Measurements from ENCODE around the gene SLC6A4. TPM values are rescaled to one million over a fixed set of nuclear protein-coding genes. Genes with fewer than 3 reads are reported as not detected.
"Not testable (repeated sequence)": the region's sequence is repeated elsewhere in the genome, so short reads cannot be mapped to it uniquely, and the experiment has no call there.

Gene SLC6A4
- total RNA-seq, 6 experiments from 2014 or later: not detected

DNA sequence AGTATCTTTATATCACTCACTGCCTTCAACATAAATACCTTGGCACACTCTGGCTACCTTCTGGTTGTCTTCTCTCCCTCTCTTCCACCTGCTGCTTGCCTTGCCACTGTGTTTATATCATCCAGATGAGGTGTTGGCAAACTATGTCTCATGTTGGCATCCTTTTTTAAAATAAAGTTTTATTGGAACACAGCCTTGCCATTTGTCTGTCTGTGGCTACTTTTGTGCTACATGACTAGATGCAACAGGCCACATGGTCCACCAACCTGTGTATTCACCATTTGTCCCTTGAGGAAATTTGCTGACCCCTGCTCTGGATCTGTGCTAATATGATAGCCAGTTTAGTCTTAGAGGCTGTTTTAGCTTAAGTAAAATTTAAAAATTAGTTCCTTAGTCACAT, 82.0 kb downstream of the SLC6A4 start:
- DNase-seq (no peak), ATAC-seq (no peak)
- no peak for TF ChIP-seq POLR2A (IDR thresholded peaks at IDR 0.05)
- TF ChIP-seq, protein P1, sequence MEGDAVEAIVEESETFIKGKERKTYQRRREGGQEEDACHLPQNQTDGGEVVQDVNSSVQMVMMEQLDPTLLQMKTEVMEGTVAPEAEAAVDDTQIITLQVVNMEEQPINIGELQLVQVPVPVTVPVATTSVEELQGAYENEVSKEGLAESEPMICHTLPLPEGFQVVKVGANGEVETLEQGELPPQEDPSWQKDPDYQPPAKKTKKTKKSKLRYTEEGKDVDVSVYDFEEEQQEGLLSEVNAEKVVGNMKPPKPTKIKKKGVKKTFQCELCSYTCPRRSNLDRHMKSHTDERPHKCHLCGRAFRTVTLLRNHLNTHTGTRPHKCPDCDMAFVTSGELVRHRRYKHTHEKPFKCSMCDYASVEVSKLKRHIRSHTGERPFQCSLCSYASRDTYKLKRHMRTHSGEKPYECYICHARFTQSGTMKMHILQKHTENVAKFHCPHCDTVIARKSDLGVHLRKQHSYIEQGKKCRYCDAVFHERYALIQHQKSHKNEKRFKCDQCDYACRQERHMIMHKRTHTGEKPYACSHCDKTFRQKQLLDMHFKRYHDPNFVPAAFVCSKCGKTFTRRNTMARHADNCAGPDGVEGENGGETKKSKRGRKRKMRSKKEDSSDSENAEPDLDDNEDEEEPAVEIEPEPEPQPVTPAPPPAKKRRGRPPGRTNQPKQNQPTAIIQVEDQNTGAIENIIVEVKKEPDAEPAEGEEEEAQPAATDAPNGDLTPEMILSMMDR (IDR thresholded peaks at IDR 0.05): no peak
- Histone ChIP-seq H3K9me3 (no peaks in the 10 kb centered on the region), H3K36me3 (peaks cover 0 to 2% (median 0%) of the 10 kb centered on the region in 4 donors), H3K27me3 (no peaks in the 10 kb centered on the region), H3K4me1 (no peaks in the 10 kb centered on the region), H3K4me3 (no peak overlapping the region), H3K27ac (no peak overlapping the region)
- intact Hi-C loops (cut with DNase I): no loop called here

DNA sequence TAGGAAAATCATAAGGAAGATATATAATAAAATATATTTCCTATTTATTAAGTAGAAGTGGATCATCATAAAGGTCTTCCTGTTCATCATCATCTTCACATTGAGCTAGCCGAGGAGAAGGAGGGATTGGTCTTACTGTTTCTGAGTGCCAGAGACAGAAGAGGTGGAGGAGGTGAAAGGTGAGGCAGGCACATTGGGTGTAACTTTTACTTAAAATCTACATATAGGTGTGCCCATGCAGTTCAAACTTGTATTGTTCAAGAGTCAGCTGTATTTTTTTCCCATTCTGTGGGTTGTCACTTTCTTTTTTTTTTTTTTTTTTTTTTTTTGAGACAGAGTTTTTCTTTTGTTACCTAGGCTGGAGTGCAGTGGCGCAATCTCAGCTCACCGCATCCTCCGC, 84.0 kb downstream of the SLC6A4 start:
- ATAC-seq (no peak), DNase-seq (no peak)
- TF ChIP-seq POLR2A (IDR thresholded peaks at IDR 0.05): no peak
- TF ChIP-seq, protein P1 (IDR thresholded peaks at IDR 0.05): no peak
- WGBS (ENCODE audit: insufficient coverage, low coverage, low lambda C conversion rate, missing lambda C conversion rate): 97% methylated on average over 4 of the region's 4 CpGs
- no peaks in the 10 kb centered on the region for H3K9me3 ChIP-seq
- no peaks in the 10 kb centered on the region for H3K4me1 ChIP-seq
- intact Hi-C loops (cut with DNase I): no loop called here
- no peak overlapping the region for H3K4me3 ChIP-seq
- peaks cover 0 to 2% (median 0%) of the 10 kb centered on the region in 4 donors for H3K36me3 ChIP-seq
- H3K27ac ChIP-seq: no peak overlapping the region
- no peaks in the 10 kb centered on the region for H3K27me3 ChIP-seq

DNA sequence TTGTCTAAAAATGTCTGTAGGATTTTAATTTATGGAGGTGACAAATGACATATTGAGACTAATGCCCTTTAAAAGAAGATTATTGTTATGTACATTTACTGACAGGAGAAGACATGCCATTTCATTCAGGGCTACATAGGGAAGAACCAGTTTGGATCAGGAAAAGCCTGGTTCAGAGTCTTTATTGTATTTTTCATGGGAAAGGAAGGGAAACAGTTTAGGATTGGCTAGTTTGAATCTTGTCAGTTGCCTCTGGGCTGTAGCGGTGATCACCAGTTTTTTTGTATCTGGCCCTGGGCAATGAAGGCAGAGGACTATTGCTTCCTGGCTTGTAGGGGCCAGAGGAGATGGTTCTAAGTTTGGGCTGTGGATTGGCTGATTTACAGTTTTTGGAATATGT, 87.1 kb downstream of the SLC6A4 start:
- no peak for DNase-seq
- no peak for ATAC-seq

DNA sequence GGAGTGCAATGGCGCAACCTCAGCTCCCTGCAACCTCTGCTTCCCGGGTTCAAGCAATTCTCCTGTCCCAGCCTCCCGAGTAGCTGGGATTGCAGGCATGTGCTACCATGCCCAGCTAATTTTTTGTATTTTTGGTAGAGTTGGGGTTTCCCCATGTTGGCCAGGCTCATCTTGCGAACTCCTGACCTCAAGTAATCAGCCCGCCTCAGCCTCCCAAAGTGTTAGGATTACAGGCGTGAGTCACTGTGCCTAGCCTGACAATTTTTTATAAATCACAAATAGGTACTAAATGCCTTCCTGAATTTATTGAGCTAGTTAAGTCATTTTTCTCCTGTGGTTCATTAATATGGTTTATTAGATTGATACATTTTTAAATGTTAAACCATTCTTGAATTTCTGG, 87.6 kb downstream of the SLC6A4 start:
- H3K36me3 ChIP-seq; H3K9me3 ChIP-seq; intact Hi-C loops (cut with DNase I); DNase-seq; H3K4me3 ChIP-seq; H3K27me3 ChIP-seq; H3K27ac ChIP-seq; H3K4me1 ChIP-seq; ATAC-seq: not testable (repeated sequence)
- 92% methylated on average over 6 of the region's 6 CpGs for WGBS (ENCODE audit: insufficient coverage, low coverage, low lambda C conversion rate, missing lambda C conversion rate)

More for the DNA sequence above, 87.1 kb downstream of the SLC6A4 start:
- no peaks in the 10 kb centered on the region for H3K27me3 ChIP-seq
- peaks cover 0 to 2% (median 0%) of the 10 kb centered on the region in 4 donors for H3K36me3 ChIP-seq
- H3K9me3 ChIP-seq: no peaks in the 10 kb centered on the region
- no peak overlapping the region for H3K4me3 ChIP-seq
- TF ChIP-seq, protein P1 (IDR thresholded peaks at IDR 0.05): no peak
- intact Hi-C loops (cut with DNase I): no loop called here
- H3K27ac ChIP-seq: no peak overlapping the region
- WGBS (ENCODE audit: insufficient coverage, low coverage, low lambda C conversion rate, missing lambda C conversion rate): 100% methylated on average over 1 of the region's 1 CpG
- H3K4me1 ChIP-seq: no peaks in the 10 kb centered on the region

Small RNA genes within 50 kb of the gene (small RNA-seq; reads per million reads assigned to genes)
- 420 to 461 reads per million in 2 experiments for gene RF00154

Other genes starting within 250 kb of the SLC6A4 start
- gene NSRP1, start 118.9 kb downstream of the SLC6A4 start, total RNA-seq: 10 to 100 TPM in 1 of 6 experiments, 1 to 10 TPM in 5; 5.8 to 11.7 (median 8.1) TPM
- 1 to 10 TPM; 7.0 to 9.2 (median 7.3) TPM for gene BLMH, start 56.2 kb upstream of the SLC6A4 start, total RNA-seq
- gene TMIGD1, start 98.4 kb upstream of the SLC6A4 start, total RNA-seq: not detected
- gene CPD, start 143.2 kb upstream of the SLC6A4 start, total RNA-seq: 100 to 1,000 TPM in 2 of 6 experiments, 10 to 100 TPM in 4; 42.2 to 129 (median 53.5) TPM
- 10 to 100 TPM; 20.0 to 33.7 (median 27.1) TPM for gene GOSR1, start 241.7 kb upstream of the SLC6A4 start, total RNA-seq